Nephron (organoid): ENCODE measurements around the gene EMX2.
A peak's percentile ranks its signal among the peaks of the same experiment; 100 is the strongest.

Experiments used
- H3K27ac Mint-ChIP-seq, 3 experiments: 2 replicates each; pipeline ENCODE4 v1.8.0; 2020; ENCODE audit warnings: mixed read lengths in 3 of 3, mild to moderate bottlenecking in 2 of 3, moderate library complexity in 1 of 3
- H3K27me3 Mint-ChIP-seq: 2 replicates; pipeline ENCODE4 v1.8.0; 2021; ENCODE audit warnings: low read depth, mild to moderate bottlenecking, moderate library complexity, mixed read lengths
- H3K36me3 Mint-ChIP-seq: 2 replicates; pipeline ENCODE4 v1.8.0; 2020; ENCODE audit warnings: low read depth, mixed read lengths
- H3K4me1 Mint-ChIP-seq: 2 replicates; pipeline ENCODE4 v1.8.0; 2020; ENCODE audit warnings: mixed read lengths
- H3K4me3 Mint-ChIP-seq, 3 experiments: 2 replicates each; pipeline ENCODE4 v1.8.0; 2020; ENCODE audit warnings: mild to moderate bottlenecking in 3 of 3, mixed read lengths in 3 of 3, moderate library complexity in 2 of 3
- H3K9me3 Mint-ChIP-seq: 2 replicates; pipeline ENCODE4 v1.8.0; 2020; ENCODE audit warnings: mixed read lengths
- TF ChIP-seq, protein P1 (sequence below), 3 experiments: fragments of 200-600 bp; sonication (generic); IDR thresholded peaks; one replicate each; pipeline ENCODE4 v1.5.0; 2021; ENCODE audit warnings: antibody characterized with exemption in 3 of 3; ENCODE audit not compliant: unreplicated experiment in 3 of 3

Gene EMX2

DNA sequence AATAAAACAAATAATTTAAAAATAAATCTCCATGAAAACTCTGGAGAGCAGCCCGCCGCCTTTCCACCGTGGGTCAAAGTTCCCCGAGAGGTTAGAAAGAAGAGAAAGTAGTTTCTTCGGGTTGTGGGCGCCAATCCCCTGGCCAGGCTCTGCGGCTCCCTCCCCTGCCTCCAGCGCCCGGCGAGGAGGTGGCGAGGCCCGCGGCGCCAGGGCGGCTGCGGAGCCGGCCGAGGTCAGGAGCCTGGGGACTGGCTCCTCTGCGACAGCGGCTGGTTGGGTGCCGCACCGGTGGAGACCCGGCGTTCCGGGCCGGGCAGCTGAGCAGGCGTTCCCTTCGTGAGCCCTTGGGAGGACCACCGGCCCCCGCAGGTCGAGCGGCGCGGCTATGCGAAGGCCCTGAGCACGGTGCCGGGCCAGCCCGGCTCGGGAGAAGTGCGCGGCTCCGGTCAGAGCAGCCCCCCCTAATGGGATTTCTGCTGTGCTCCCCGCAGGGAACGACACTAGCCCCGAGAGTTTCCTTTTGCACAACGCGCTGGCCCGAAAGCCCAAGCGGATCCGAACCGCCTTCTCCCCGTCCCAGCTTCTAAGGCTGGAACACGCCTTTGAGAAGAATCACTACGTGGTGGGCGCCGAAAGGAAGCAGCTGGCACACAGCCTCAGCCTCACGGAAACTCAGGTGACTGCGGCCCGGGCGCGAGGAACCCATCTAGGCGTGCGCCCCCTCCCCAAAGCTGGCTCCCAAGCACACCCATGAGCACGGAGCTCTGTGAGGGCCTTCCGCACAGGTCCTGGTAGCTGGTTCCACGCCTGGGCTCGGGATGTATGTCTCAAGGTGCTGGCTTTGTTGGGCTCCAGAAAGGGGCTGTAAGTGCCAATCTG lies 2.8 kb downstream of the EMX2 start:
- Mint-ChIP-seq H3K4me3 (peak overlapping the region; percentile 86 to 99 (median 94)), H3K27me3 (peaks cover 98% of the 10 kb centered on the region), H3K36me3 (peaks cover 46% of the 10 kb centered on the region), H3K9me3 (peaks cover 5% of the 10 kb centered on the region), H3K27ac (peak overlapping the region; percentile 99), H3K4me1 (peaks cover 43% of the 10 kb centered on the region)
- TF ChIP-seq, protein P1, sequence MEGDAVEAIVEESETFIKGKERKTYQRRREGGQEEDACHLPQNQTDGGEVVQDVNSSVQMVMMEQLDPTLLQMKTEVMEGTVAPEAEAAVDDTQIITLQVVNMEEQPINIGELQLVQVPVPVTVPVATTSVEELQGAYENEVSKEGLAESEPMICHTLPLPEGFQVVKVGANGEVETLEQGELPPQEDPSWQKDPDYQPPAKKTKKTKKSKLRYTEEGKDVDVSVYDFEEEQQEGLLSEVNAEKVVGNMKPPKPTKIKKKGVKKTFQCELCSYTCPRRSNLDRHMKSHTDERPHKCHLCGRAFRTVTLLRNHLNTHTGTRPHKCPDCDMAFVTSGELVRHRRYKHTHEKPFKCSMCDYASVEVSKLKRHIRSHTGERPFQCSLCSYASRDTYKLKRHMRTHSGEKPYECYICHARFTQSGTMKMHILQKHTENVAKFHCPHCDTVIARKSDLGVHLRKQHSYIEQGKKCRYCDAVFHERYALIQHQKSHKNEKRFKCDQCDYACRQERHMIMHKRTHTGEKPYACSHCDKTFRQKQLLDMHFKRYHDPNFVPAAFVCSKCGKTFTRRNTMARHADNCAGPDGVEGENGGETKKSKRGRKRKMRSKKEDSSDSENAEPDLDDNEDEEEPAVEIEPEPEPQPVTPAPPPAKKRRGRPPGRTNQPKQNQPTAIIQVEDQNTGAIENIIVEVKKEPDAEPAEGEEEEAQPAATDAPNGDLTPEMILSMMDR (IDR thresholded peaks at IDR 0.05; ENCODE audit: unreplicated experiment in 3 of 3) = no peak

DNA sequence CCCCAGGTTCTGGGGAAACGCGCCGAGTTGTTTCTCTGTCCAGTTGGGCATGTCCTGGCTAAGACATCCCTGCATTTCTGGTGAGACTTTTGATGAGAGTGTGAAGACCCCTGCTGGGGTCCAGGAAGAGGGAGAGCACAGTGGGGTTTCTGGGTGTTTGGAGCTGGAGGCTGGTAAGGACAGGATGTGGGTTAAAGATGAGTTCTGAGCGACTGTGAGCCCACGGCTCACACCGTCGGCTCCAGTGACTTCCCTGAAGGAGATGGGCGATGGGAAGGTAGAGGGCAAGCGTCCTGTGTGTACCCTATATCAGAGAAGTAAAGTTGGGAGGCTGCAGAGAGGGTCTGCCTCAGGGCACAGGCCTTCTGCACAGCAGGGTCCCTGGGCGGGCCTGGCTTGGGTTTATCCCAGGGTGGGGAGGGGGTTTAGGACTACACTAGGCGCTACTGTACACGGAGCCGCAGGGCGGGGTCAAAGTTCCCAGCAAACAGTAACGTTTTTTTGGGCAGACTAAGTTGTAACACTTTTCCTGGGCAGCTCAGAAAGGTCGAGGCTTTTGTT lies 3.6 kb downstream of the EMX2 start:
- peaks cover 98% of the 10 kb centered on the region for H3K27me3 Mint-ChIP-seq
- H3K27ac Mint-ChIP-seq = peak overlapping the region; percentile 97 to 99 (median 99)
- TF ChIP-seq, protein P1 (IDR thresholded peaks at IDR 0.05; ENCODE audit: unreplicated experiment in 3 of 3) = no peak
- peaks cover 52% of the 10 kb centered on the region for H3K36me3 Mint-ChIP-seq
- peak overlapping the region; percentile 86 to 91 (median 88) for H3K4me3 Mint-ChIP-seq
- peaks cover 43% of the 10 kb centered on the region for H3K4me1 Mint-ChIP-seq
- peaks cover 5% of the 10 kb centered on the region for H3K9me3 Mint-ChIP-seq

DNA sequence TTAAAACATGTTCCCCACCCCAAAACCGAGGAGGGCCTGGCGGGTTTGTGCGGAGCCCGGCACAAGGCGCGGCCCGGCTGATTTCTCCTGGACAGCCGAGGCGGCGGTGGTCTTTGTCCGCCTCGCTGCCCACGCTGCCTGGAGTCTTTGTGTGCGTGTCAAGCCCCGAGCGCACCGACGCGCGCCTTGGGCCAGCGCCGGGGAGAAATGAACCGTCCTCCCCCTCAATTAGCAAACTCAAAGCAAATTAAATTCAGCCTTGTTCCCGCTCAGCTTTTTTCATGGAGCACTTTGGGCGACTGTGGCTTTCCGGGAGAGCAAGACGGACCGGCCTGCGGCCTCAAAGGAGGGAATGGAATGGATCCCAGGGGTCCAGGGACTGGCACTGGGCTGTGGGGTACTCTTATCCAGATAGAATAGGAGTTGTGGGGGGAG lies 4.1 kb downstream of the EMX2 start:
- peaks cover 98% of the 10 kb centered on the region for H3K27me3 Mint-ChIP-seq
- TF ChIP-seq, protein P1 (IDR thresholded peaks at IDR 0.05; ENCODE audit: unreplicated experiment in 3 of 3) = no peak
- H3K4me3 Mint-ChIP-seq = peak overlapping the region; percentile 86 to 91 (median 88)
- H3K9me3 Mint-ChIP-seq = peaks cover 5% of the 10 kb centered on the region
- peaks cover 52% of the 10 kb centered on the region for H3K36me3 Mint-ChIP-seq
- H3K27ac Mint-ChIP-seq = peak overlapping the region; percentile 97 to 99 (median 99)
- H3K4me1 Mint-ChIP-seq = peaks cover 45% of the 10 kb centered on the region

DNA sequence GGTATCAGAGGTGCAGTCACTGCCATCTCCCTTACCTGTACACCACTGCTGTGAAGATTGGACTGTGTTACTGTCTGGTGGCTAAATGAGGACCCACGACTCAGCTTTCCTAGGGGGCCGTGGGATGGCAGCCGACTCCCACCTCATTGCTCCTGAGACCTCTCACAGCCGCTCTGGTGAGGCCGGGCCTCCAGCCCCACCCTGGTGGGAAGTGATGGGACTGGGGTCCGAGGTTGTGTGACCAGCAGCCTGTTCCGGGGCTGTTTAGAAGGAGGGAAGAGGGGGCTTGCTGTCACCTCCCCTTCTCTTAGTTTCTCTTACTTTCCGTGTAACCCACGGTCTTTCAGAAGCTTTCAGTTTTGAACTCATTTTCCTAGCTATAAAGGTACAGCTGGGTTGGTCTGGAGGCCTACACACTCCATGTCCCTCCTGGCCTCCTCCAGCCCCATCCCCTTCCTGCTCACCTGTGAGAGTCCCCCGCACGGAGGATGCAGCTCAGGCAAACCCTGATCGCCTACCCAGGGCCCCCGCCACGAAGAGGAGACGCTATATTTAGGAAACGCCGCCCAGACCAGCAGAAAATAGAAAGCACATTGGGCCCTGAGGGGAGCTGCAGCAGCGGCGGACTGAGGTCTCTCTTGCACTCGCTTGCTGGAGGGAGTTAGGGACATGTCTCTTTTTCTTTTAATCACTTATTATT lies 4.6 kb downstream of the EMX2 start:
- peak overlapping the region; percentile 97 to 99 (median 99) for H3K27ac Mint-ChIP-seq

More for the DNA sequence above, 4.6 kb downstream of the EMX2 start:
- Mint-ChIP-seq H3K27me3 (peaks cover 98% of the 10 kb centered on the region), H3K4me3 (peak overlapping the region; percentile 86 to 91 (median 88)), H3K36me3 (peaks cover 52% of the 10 kb centered on the region), H3K4me1 (peaks cover 51% of the 10 kb centered on the region), H3K9me3 (peaks cover 5% of the 10 kb centered on the region)
- TF ChIP-seq, protein P1 (IDR thresholded peaks at IDR 0.05; ENCODE audit: unreplicated experiment in 3 of 3) = no peak
